Bronchial epithelial cell (primary cell): ENCODE data around the gene RAP1B. TPM values are rescaled to one million over a fixed set of nuclear protein-coding genes. Genes with fewer than 3 reads are reported as not detected.

Experiments
- DNase-seq: peaks from one replicate; pipeline ENCODE4 v3.0.0-alpha.2; 2010; ENCODE audit warnings: low read depth
- FAIRE-seq: peaks from 2 replicates; lab custom pipeline; 2011; peaks lifted over from hg19 to GRCh38; lab: Jason Lieb, UNC
- H3K27me3 ChIP-seq: 2 replicates; pipeline ENCODE4 v1.5.1; 2011; ENCODE audit warnings: low read length; ENCODE audit not compliant: control insufficient read depth, insufficient read depth
- H3K36me3 ChIP-seq: 2 replicates; pipeline ENCODE4 v1.5.1; 2011; ENCODE audit warnings: low read length; ENCODE audit not compliant: control insufficient read depth, insufficient read depth
- H3K4me3 ChIP-seq: 2 replicates; pipeline ENCODE4 v1.5.1; 2011; ENCODE audit warnings: mild to moderate bottlenecking, low read depth, low read length, control low read depth
- total RNA-seq: library from RNA; depleted of rRNA; stranded (reverse); fragments of >200 nt; gene quantifications from 2 replicates; pipeline ENCODE4 v1.2.1, GENCODE V29; 2014
- TF ChIP-seq, protein P1 (sequence below): IDR thresholded peaks from 2 replicates; pipeline ENCODE4 v1.5.1; 2011; ENCODE audit warnings: mild to moderate bottlenecking, moderate library complexity, low read length, control low read depth, inconsistent platforms; ENCODE audit not compliant: insufficient read depth, severe bottlenecking

Gene RAP1B
- 175 and 183 TPM in 2 replicates for total RNA-seq

DNA sequence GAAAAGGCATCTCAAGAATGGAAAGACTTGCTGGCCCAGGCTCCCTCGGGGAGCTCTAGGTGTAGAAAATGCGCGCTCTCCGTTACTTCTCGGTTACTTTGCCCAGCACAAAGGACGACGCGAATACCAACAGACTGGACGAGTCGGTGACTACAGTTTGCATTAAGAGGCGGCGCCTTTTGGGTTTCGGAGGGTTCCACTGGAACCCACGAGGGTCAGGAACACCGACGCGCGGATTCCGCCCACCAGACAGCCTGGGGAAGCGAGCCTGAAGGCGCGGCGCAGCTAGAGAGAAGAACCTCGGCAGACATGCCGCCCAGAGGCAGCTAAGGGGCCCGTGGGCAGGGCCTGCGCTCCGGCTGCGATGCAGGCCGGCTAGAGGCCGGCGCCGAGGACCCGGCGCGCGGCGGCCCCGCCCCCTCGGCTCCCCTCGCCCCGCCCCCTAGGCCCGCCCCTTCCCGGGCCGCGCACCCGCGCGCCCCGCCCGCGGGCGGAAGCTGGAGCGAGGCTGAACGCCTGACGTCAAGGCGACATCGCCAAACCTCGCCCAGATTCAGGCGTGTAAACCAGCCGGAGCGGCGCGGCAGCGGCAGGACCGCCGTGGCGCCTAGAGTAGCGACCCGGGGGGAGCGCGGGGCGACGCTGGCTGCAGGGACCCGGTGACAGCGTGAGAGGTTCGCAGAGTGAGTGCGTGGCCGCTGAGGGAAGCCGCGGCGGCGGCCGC lies at the start of gene RAP1B:
Gene RAP1B (plus strand): TSS at position 530 of the 724 bp plus-strand sequence. CDS start 37,826 bp downstream, outside the sequence.
- Histone ChIP-seq H3K4me3 (peak within 1 kb of the TSS; percentile 89), H3K27me3 (no peaks in the 10 kb centered on the region), H3K36me3 (no peaks in the 10 kb centered on the region)
- DNase-seq (peak; percentile 73), FAIRE-seq (no peak)
- TF ChIP-seq, protein P1, sequence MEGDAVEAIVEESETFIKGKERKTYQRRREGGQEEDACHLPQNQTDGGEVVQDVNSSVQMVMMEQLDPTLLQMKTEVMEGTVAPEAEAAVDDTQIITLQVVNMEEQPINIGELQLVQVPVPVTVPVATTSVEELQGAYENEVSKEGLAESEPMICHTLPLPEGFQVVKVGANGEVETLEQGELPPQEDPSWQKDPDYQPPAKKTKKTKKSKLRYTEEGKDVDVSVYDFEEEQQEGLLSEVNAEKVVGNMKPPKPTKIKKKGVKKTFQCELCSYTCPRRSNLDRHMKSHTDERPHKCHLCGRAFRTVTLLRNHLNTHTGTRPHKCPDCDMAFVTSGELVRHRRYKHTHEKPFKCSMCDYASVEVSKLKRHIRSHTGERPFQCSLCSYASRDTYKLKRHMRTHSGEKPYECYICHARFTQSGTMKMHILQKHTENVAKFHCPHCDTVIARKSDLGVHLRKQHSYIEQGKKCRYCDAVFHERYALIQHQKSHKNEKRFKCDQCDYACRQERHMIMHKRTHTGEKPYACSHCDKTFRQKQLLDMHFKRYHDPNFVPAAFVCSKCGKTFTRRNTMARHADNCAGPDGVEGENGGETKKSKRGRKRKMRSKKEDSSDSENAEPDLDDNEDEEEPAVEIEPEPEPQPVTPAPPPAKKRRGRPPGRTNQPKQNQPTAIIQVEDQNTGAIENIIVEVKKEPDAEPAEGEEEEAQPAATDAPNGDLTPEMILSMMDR: no peak

DNA sequence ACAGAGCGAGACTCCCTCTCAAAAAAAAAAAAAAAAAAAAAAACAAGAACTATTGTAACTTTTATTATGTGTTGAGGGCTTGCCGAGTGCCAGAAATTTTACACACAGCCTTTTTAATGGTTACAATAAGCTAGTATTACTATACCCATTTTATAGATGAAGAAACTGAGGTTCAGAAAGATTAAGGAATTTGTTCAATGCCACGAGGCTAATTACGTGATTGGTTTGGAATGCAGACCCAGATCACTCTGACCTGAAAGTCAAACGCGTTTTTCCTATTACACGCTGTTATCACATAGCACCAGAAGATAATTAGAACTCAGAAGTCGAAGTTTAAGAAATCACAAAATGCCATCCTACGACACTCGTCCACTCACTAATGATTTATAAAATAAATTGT lies 48.9 kb upstream of the RAP1B start:
- TF ChIP-seq, protein P1: no peak
- Histone ChIP-seq H3K36me3 (no peaks in the 10 kb centered on the region), H3K27me3 (no peaks in the 10 kb centered on the region), H3K4me3 (no peak overlapping the region)
- no peak for FAIRE-seq
- DNase-seq: no peak

DNA sequence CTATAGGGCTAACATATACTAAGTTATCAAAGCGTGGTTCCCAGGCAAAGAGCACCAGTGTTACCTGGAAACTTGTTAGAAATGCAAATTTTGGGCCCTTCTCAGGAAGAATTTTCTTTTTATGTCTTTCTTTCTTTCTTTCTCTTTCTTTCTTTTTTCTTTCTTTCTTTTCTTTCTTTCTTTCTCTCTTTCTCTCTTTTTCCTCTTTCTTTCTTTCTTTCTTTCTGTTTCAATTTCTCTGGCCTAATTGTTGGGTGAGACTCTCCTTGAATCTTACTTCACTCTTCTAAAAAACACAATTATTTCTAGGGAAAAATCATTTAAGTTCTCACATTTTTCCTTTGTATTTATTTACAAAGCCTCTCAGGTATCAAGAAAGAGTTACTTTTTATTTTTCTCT lies 46.5 kb upstream of the RAP1B start:
- FAIRE-seq: no peak
- TF ChIP-seq, protein P1: no peak
- no peak for DNase-seq

DNA sequence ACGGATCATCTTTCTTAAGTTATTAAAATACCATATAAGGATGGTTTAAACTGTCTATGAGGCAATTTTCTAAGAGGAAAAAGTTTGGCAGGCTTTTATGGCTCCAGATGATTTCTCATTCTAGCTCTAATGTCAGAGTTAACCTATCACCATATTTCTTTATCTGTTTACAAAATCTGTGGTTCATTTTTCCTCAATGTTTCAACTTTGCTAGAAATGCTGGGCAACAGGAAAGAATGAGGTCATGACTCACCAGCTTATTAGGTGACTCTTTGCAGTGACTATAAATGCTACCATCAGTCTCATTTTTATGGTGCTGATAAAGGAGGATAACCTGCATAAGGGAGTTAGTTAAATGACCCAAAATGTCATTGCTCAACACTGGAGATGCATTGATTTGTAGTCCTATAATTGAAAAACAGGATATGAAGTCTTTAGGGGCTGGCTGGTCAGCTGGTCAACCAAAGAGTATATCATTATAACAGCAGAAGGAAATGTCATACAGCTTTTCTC lies 45.3 kb upstream of the RAP1B start:
- no peaks in the 10 kb centered on the region for H3K27me3 ChIP-seq
- H3K36me3 ChIP-seq: no peaks in the 10 kb centered on the region
- TF ChIP-seq, protein P1: no peak
- H3K4me3 ChIP-seq: no peak overlapping the region
- DNase-seq: peak; percentile 80
- no peak for FAIRE-seq

More for the DNA sequence above, 46.5 kb upstream of the RAP1B start:
- H3K4me3 ChIP-seq: no peak overlapping the region
- no peaks in the 10 kb centered on the region for H3K27me3 ChIP-seq
- no peaks in the 10 kb centered on the region for H3K36me3 ChIP-seq

DNA sequence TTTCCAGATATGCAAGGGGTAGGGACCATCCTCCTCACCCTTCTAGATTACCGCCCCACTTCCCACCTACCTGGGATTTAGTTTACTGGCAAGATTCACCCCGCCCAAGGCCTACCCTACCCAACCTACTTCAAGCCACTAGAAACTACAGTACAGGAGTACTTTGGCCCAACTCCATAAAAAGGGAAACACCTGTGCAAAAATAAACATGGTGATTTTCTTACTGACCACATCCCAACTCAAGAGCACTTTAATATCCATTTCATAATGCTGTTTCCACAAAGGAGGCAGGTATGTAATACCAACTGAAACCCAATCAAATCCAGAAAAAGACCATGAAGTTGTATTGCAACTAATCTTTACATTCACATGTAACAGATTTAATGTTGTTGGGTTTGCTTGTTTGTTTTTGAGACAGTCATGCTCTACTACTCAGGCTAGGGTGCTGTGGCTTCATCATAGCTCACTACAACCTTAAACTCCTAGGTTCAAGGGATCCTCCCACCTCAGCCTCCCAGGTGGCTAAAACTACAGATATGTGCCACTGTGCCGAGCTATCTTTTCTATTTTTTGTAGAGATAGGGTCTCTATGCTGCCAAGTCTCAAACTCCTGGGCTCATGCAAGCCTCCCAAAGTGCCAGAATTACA lies 41.7 kb upstream of the RAP1B start:
- DNase-seq: no peak
- Histone ChIP-seq H3K4me3 (no peak overlapping the region), H3K36me3 (no peaks in the 10 kb centered on the region), H3K27me3 (no peaks in the 10 kb centered on the region)
- TF ChIP-seq, protein P1: no peak
- no peak for FAIRE-seq
